Stimulated activated CD4-positive, alpha-beta T cell treated with anti-CD3 and anti-CD28 coated beads, Interleukin-2, amount 100 ng/mL, for 4 hours (primary cell): ENCODE results near the gene NPIPB2.
"Not testable (repeated sequence)": the region's sequence is repeated elsewhere in the genome, so short reads cannot be mapped to it uniquely, and the experiment has no call there.

ENCODE experiments used
- DNase-seq: peaks from one replicate; pipeline ENCODE4 v3.0.0-alpha.2; 2020; ENCODE audit warnings: low read depth

Gene NPIPB2

GRCh38 chr16:11941945-11942344 lies at the start of gene NPIPB2:
TSS of gene NPIPB2 (minus strand) at chr16:11942045. CDS start at chr16:11942045, 0 bp downstream.
- DNase-seq = not testable (repeated sequence)

GRCh38 chr16:11990702-11991390 lies 49.0 kb upstream of the NPIPB2 start:
- no peak for DNase-seq

- DNase-seq = no peak
Observed at GRCh38 chr16:11988258-11988978, 46.6 kb upstream of the NPIPB2 start.

- DNase-seq = no peak
Observed at GRCh38 chr16:11986521-11987057, 44.7 kb upstream of the NPIPB2 start.

- DNase-seq = no peak
Observed at GRCh38 chr16:11985250-11985649, 43.4 kb upstream of the NPIPB2 start.

- no peak for DNase-seq
Observed at GRCh38 chr16:11980136-11980844, 38.4 kb upstream of the NPIPB2 start.

- DNase-seq = no peak
Observed at GRCh38 chr16:11979013-11979672, 37.3 kb upstream of the NPIPB2 start.

GRCh38 chr16:11978080-11978479 lies 36.2 kb upstream of the NPIPB2 start:
- no peak for DNase-seq

GRCh38 chr16:11977376-11978041 lies 35.7 kb upstream of the NPIPB2 start:
- DNase-seq = no peak

- DNase-seq = no peak
Observed at GRCh38 chr16:11976850-11977375, 35.1 kb upstream of the NPIPB2 start.

- no peak for DNase-seq
Observed at GRCh38 chr16:11973070-11973469, 31.2 kb upstream of the NPIPB2 start.

GRCh38 chr16:11972128-11972527 lies 30.3 kb upstream of the NPIPB2 start:
- no peak for DNase-seq

GRCh38 chr16:11970292-11970691 lies 28.4 kb upstream of the NPIPB2 start:
- not testable (repeated sequence) for DNase-seq

GRCh38 chr16:11968577-11968976 lies 26.7 kb upstream of the NPIPB2 start:
- no peak for DNase-seq

GRCh38 chr16:11967195-11967911 lies 25.5 kb upstream of the NPIPB2 start:
- DNase-seq = no peak

- no peak for DNase-seq
Observed at GRCh38 chr16:11966173-11966572, 24.3 kb upstream of the NPIPB2 start.

- no peak for DNase-seq
Observed at GRCh38 chr16:11964761-11965551, 23.1 kb upstream of the NPIPB2 start, which contains the start of gene TNFRSF17. TSS of gene TNFRSF17 (plus strand) at chr16:11965210. CDS start at chr16:11965325, 115 bp downstream.

GRCh38 chr16:11963706-11964105 lies 21.9 kb upstream of the NPIPB2 start:
- DNase-seq = no peak

- not testable (repeated sequence) for DNase-seq
Observed at GRCh38 chr16:11962978-11963377, 21.1 kb upstream of the NPIPB2 start.

- DNase-seq = not testable (repeated sequence)
Observed at GRCh38 chr16:11962457-11962856, 20.6 kb upstream of the NPIPB2 start.
